ENCODE results near the gene TOP1.

TOP1 gene

DNA sequence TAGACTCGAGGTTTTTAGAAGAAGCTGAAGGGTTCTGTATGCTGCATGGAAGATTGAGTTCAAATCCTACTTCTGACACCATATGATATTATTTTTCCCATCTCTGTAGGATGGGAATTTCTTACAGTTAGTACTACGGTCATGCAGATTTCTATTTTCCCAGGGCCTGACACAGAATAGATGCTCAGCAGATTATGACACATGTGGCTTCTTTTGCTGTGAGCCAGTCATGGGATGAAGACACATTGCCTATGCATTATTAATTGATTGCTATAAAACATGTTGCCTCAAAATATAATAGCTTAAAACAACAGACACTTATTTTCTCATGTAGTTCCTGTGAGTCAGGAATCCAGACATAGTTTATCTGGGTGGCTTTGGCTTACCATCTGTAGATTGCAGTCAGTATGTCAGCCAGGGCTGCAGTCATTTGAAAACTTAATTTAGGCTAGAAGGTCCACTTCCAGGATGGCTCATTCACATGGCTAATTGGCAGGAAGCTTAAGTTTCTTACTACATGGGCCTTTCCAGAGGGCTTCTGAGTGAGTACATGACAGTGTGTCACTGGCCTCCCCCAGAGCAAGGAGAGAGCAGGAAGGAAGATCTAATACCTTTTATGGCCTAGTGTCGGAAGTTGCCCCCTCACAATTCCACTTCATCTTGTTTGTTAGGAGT lies 29.5 kb downstream of the TOP1 start (continued):
- TF ChIP-seq, protein P1, sequence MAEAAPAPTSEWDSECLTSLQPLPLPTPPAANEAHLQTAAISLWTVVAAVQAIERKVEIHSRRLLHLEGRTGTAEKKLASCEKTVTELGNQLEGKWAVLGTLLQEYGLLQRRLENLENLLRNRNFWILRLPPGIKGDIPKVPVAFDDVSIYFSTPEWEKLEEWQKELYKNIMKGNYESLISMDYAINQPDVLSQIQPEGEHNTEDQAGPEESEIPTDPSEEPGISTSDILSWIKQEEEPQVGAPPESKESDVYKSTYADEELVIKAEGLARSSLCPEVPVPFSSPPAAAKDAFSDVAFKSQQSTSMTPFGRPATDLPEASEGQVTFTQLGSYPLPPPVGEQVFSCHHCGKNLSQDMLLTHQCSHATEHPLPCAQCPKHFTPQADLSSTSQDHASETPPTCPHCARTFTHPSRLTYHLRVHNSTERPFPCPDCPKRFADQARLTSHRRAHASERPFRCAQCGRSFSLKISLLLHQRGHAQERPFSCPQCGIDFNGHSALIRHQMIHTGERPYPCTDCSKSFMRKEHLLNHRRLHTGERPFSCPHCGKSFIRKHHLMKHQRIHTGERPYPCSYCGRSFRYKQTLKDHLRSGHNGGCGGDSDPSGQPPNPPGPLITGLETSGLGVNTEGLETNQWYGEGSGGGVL (tag by site-specific recombination; IDR thresholded peaks at IDR 0.05): peak; percentile 75
- TF ChIP-seq, protein P2, sequence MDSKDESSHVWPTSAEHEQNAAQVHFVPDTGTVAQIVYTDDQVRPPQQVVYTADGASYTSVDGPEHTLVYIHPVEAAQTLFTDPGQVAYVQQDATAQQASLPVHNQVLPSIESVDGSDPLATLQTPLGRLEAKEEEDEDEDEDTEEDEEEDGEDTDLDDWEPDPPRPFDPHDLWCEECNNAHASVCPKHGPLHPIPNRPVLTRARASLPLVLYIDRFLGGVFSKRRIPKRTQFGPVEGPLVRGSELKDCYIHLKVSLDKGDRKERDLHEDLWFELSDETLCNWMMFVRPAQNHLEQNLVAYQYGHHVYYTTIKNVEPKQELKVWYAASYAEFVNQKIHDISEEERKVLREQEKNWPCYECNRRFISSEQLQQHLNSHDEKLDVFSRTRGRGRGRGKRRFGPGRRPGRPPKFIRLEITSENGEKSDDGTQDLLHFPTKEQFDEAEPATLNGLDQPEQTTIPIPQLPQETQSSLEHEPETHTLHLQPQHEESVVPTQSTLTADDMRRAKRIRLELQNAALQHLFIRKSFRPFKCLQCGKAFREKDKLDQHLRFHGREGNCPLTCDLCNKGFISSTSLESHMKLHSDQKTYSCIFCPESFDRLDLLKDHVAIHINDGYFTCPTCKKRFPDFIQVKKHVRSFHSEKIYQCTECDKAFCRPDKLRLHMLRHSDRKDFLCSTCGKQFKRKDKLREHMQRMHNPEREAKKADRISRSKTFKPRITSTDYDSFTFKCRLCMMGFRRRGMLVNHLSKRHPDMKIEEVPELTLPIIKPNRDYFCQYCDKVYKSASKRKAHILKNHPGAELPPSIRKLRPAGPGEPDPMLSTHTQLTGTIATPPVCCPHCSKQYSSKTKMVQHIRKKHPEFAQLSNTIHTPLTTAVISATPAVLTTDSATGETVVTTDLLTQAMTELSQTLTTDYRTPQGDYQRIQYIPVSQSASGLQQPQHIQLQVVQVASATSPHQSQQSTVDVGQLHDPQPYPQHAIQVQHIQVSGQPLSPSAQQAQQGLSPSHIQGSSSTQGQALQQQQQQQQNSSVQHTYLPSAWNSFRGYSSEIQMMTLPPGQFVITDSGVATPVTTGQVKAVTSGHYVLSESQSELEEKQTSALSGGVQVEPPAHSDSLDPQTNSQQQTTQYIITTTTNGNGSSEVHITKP (tag by site-specific recombination; IDR thresholded peaks at IDR 0.05): peak; percentile 61
- TF ChIP-seq, protein P3, sequence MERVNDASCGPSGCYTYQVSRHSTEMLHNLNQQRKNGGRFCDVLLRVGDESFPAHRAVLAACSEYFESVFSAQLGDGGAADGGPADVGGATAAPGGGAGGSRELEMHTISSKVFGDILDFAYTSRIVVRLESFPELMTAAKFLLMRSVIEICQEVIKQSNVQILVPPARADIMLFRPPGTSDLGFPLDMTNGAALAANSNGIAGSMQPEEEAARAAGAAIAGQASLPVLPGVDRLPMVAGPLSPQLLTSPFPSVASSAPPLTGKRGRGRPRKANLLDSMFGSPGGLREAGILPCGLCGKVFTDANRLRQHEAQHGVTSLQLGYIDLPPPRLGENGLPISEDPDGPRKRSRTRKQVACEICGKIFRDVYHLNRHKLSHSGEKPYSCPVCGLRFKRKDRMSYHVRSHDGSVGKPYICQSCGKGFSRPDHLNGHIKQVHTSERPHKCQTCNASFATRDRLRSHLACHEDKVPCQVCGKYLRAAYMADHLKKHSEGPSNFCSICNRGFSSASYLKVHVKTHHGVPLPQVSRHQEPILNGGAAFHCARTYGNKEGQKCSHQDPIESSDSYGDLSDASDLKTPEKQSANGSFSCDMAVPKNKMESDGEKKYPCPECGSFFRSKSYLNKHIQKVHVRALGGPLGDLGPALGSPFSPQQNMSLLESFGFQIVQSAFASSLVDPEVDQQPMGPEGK (tag by site-specific recombination; IDR thresholded peaks at IDR 0.05): peak; percentile 51; the same call in 1 of the 2 replicates
- TF ChIP-seq ZNF19 (tag by site-specific recombination; IDR thresholded peaks at IDR 0.05; ENCODE audit: low read depth) (no peak), ZNF629 (tag by site-specific recombination; IDR thresholded peaks at IDR 0.05) (peak; percentile 80), KLF8 (tag by site-specific recombination; IDR thresholded peaks at IDR 0.05) (no peak), OVOL3 (tag by site-specific recombination; IDR thresholded peaks at IDR 0.05) (no peak), SP2 (tag by site-specific recombination; IDR thresholded peaks at IDR 0.05) (peak; percentile 44), ZNF274 (IDR thresholded peaks at IDR 0.05; ENCODE audit: low read length) (no peak), ZNF274 (tag by site-specific recombination; IDR thresholded peaks at IDR 0.05; ENCODE audit: borderline replicate concordance) (no peak), ZNF768 (tag by site-specific recombination; IDR thresholded peaks at IDR 0.05) (no peak), ZNF140 (tag by site-specific recombination; IDR thresholded peaks at IDR 0.05) (no peak), ZNF157 (tag by site-specific recombination; IDR thresholded peaks at IDR 0.05) (no peak), ZNF501 (tag by site-specific recombination; IDR thresholded peaks at IDR 0.05) (no peak), ZXDB (tag by site-specific recombination; IDR thresholded peaks at IDR 0.05) (0 out of 2 replicates have a peak, but pooled peaks have one; percentile 40), BCL11A (tag by site-specific recombination; IDR thresholded peaks at IDR 0.05; ENCODE audit: low read depth) (no peak), ZNF555 (tag by site-specific recombination; conservative IDR thresholded peaks at IDR 0.05) (no peak), TRIM28 (IDR thresholded peaks at IDR 0.05; ENCODE audit: borderline replicate concordance, low read length) (peak; percentile 94), ZNF302 (tag by site-specific recombination; IDR thresholded peaks at IDR 0.05; ENCODE audit: low read depth) (no peak), ZNF121 (tag by site-specific recombination; IDR thresholded peaks at IDR 0.05) (no peak), ZNF701 (tag by site-specific recombination; IDR thresholded peaks at IDR 0.05) (no peak), SCRT2 (tag by site-specific recombination; IDR thresholded peaks at IDR 0.05) (0 out of 2 replicates have a peak, but pooled peaks have one; percentile 13)
- TF ChIP-seq, protein P4, sequence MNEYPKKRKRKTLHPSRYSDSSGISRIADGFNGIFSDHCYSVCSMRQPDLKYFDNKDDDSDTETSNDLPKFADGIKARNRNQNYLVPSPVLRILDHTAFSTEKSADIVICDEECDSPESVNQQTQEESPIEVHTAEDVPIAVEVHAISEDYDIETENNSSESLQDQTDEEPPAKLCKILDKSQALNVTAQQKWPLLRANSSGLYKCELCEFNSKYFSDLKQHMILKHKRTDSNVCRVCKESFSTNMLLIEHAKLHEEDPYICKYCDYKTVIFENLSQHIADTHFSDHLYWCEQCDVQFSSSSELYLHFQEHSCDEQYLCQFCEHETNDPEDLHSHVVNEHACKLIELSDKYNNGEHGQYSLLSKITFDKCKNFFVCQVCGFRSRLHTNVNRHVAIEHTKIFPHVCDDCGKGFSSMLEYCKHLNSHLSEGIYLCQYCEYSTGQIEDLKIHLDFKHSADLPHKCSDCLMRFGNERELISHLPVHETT (tag by site-specific recombination; IDR thresholded peaks at IDR 0.05): 0 out of 2 replicates have a peak, but pooled peaks have one; percentile 28
- TF ChIP-seq, protein P5, sequence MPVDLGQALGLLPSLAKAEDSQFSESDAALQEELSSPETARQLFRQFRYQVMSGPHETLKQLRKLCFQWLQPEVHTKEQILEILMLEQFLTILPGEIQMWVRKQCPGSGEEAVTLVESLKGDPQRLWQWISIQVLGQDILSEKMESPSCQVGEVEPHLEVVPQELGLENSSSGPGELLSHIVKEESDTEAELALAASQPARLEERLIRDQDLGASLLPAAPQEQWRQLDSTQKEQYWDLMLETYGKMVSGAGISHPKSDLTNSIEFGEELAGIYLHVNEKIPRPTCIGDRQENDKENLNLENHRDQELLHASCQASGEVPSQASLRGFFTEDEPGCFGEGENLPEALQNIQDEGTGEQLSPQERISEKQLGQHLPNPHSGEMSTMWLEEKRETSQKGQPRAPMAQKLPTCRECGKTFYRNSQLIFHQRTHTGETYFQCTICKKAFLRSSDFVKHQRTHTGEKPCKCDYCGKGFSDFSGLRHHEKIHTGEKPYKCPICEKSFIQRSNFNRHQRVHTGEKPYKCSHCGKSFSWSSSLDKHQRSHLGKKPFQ (tag by site-specific recombination; IDR thresholded peaks at IDR 0.05): no peak
- TF ChIP-seq, protein P6, sequence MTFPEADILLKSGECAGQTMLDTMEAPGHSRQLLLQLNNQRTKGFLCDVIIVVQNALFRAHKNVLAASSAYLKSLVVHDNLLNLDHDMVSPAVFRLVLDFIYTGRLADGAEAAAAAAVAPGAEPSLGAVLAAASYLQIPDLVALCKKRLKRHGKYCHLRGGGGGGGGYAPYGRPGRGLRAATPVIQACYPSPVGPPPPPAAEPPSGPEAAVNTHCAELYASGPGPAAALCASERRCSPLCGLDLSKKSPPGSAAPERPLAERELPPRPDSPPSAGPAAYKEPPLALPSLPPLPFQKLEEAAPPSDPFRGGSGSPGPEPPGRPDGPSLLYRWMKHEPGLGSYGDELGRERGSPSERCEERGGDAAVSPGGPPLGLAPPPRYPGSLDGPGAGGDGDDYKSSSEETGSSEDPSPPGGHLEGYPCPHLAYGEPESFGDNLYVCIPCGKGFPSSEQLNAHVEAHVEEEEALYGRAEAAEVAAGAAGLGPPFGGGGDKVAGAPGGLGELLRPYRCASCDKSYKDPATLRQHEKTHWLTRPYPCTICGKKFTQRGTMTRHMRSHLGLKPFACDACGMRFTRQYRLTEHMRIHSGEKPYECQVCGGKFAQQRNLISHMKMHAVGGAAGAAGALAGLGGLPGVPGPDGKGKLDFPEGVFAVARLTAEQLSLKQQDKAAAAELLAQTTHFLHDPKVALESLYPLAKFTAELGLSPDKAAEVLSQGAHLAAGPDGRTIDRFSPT (tag by site-specific recombination; IDR thresholded peaks at IDR 0.05): peak; percentile 75

Data from HEK293 (cell line).